HUDEP-2 (cell line): ENCODE measurements around the gene GNB4.

ENCODE experiments used
- DNase-seq, 76 experiments: peaks; one replicate each; lab custom pipeline; 2025; ENCODE audit not compliant: unreplicated experiment in 76 of 76; lab: John Stamatoyannopoulos, UW

GNB4 gene

DNA sequence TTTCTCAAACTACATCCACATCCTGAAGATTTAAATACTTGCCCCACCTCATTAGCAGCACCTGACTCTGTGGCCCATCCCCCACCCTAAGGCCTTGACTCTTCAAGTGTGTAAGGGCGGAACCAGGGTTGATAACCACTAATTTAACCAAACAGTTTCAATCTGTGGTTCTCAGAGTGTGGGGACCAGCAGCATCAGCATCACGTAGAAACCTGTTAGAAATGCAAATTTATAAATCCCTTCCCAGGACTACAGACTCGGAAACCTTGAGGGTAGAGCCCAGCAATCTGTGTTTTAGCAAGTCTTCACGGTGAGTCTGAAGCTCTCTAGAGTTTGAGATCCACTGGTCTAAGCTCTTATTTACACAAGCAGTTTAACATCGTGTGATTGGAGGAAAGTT is 12.4 kb downstream of the GNB4 start:
- DNase-seq: no peak

DNA sequence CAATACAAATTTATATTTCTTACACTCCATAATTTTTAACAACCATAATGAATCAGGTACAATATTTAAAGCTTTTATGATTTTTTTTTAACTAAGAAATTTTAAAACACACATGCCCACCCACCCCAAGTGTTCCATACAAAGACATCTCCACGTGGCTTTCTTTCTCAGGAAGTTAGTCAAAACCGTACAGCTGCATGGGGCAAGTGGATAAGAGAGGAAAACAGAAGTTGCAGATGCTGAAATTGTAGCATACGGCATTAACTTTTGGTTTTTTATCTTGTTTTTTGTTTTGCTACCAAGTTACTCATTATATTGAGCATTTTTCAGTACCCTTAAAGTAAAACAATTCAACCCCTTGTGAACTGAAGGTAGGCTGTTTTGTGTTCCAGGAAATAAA is 14.8 kb downstream of the GNB4 start:
- DNase-seq: no peak

DNA sequence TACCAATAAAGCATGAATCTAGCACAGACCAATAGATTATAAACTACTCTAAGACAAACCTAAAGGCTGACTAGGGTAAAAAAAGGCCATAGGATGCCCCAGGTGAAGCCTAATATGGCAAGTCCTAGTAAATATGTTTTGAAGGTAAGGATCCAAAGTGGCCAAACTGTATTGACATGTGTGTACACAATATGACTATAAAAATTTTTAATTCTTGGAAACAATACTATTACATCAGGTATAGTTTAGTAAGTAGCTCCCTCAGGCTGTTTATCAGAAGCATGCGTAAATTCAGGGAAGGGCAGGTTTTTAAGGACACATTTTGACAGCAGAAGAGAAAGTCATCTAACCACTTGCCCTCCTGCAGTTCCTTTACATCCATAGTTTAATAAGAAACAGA is 18.8 kb downstream of the GNB4 start:
- DNase-seq: no peak

DNA sequence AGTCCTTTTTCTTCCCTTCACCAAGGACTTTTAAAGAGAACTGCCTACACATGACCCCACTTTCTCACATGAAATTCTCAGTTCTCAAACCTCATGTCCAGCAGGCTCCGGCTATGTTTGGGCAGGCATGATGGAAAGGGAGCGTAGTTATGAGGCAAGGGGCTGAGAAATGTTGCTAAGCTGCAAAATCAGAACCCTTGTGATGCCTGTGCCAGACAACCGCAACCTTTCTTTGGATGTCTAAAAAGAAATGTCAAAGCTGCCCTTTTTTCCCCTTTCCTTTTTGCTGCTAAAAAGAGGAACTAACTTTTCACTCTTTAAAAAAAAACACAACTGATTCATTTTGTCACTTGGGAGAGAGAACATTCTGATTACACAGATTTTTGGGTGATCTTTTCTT is 19.2 kb downstream of the GNB4 start:
- no peak for DNase-seq

DNA sequence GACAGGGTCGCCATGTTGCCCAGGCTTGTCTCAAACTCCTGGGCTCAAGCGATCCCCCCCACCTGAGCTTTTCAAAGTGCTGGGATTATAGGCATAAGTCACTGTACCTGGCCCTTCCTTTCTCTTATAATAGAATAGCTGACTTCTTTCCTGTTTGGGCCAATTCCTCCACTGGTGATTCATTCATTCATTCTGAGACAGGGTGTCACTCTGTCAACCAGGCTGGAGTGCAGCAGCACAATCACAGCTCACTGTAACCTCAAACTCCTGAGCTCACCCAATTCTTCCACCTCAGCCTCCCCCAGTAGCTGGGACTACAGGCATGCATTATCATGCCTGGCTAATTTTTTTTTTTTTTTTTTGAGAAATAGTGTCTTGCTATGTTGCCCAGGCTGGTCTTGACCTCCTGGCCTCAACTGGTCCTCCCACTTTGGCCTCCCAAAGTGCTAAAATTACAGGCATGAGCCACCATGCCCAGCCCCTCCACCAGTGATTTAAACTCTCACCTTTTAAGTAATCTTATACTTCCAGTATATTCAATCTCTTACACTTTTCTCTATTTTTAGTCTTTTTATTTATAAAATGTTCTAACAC is 20.9 kb downstream of the GNB4 start:
- no peak for DNase-seq

DNA sequence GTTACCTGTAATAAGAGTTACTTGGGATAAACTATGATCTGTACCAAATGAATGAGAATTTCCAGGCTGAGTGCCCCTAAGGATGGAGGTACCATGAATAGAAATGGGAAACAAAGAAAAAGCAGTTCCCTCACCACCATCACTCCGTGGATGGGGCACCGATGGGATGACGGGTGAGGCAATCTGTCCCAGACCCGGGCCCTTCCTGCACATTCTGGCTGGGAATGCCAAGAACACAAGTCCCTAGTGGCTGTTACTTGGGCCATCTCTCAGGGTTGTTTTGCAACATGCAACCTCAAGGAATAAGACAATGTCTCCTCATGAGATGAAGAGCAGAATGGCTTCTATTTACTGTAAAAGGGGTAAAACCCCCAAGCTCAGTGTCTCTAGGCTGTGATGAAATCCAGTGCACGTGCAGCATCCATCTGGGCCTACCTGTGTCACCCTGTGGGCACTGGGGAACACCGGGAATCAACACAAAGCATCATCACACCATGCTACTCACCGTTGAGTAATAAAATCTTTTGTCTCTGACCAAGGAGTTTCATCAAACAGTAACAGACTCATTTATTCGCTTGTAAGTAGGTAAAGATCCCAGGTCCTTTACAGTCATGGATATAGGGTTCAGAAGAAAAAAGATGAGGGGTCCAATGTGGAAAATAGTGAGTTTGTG is 22.3 kb downstream of the GNB4 start:
- no peak for DNase-seq

DNA sequence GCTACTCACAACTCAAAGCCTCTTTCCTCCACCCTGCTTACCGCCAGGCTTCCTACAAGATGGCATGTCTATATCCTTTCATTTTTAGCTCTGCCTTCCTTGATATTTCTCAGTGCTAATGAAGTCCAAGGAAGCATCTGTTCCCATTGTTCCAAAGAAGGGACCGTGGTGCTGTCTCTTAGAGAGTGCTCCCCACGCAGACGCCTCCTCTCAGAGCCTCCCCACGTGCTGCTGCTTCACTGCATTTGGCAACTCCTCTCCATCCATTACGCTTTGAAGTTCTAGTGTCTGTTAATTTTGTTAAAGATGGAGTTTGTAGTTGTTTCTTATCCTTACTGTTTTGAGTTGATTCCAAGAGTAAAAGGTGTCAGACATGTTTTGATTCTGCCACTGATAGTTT is 26.2 kb downstream of the GNB4 start:
- no peak for DNase-seq

DNA sequence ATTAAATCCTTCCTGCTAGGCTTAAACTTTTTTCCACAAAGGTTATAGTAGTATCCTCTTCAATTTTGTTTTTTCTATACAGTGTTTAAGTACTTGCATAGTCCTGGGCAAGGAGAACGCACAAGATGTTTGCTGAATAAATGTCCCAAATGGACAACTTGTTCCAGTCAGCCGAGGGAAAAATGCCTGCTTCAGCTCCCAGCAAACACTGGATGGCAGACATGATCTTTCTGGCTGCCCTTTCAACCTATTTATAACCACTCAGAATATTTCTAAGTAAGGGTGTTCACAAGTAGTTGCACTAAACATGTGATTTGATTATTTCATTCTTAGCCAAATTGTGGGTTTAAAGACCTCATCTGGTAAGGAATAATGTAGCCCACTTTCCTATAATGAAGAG is 29.8 kb downstream of the GNB4 start:
- DNase-seq: peak in 3 of 76 experiments; percentile 1

DNA sequence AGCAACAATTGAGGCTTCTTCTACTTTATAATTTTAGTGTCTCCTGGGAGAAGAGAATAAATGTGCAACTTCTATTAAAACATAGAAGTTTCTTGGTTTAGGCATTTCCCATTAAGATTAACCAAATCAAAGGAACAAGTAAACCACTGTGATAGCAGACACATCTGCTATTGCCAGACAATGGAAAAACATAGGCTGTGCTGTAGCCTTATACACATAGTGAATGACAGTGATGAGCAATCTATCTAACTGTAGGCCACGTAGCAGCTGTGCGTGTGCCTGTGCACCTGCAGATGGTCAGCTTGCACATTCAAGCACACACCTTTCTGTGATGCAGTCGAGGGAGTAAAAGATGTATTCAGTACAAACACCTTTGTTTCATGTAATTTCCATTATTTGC is 32.7 kb downstream of the GNB4 start:
- no peak for DNase-seq

DNA sequence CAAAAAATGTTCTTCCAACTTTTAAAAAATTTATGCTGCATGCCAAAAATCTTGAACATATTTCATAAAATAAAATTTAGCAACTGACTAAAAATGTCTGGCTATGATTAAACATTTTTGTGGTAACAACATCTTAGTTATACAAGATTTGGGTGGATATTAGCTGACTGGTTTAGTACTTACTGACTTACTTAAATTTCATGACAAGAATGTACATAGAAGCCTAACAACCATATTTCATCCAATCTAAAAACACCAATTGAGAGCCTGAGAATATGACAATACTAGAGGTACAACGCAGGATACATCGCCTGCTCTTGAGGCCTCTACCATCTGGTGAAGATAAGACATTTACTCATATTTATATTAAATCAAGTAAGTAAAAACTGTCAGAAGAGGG is 34.6 kb downstream of the GNB4 start:
- DNase-seq: no peak

DNA sequence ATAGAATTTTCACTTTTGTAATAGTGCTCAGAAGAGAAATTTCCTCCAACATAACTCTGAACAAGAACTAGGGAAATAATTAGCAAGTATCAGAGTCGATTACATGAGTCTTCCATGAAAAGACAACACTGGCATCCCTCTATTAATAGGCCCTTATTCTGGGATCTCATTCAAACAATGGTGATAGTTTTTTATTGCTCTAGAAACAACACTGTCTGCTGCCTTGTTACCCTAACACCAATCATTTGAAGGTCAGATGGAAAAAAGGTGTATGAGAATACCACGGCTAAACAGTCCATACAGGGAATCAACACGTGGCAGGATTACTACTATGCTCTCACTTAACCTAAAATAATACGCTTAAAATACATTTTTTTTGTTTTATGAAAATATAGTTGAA is 35.9 kb downstream of the GNB4 start:
- DNase-seq: no peak

DNA sequence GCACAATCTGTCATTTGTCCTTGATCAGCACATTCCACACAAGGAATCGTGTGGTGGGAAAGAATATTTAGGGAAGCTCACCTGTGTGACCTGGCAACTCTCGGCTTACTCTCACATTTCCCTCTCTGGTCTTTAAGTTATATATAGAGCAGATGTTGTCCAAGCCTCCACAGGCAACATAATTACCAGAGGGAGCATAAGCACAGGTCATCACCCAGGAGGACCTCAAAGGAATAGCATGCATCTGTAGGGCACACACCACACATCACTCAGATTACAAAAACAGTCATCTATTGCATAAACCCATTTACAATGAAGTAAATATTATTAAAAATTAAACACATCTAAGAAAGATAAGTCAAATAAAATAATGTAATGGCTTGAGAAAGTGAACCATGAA is 36.5 kb downstream of the GNB4 start:
- no peak for DNase-seq

DNA sequence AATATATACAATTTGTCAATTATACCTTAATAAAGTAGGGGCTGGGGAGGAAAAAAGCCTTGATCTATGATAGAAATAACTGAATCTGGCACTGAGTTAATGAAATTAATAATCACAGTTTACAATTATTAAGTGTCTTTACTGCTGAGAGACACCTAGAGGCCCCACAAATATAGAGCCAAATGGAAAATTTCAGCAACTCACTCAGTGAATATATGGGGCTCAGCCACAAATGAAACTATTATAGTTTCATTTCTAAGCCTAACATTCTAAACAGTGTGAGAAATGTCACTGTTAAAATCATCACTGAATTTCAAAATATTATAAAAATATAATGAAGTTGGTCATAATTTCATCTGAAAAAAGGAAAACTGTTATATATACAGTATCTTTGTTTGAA is 40.3 kb downstream of the GNB4 start:
- DNase-seq: no peak

DNA sequence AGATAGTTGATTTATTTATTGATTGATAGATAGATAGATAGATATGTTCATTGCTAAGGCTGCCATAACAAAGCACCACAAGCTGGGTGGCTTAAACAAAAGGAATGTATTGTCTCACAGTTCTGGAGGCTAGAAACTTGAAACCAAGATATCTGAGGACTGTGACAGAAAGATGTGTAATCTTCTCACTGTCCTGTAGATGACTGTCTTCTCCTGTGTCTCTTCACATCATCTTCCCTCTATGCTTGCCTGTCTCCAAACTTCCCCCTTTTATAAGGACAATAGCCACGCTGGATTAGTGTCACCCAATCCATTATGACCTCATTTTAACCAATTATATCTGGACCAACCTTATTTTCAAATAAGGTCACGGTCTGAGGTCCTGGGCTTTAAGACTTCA is 40.9 kb downstream of the GNB4 start:
- no peak for DNase-seq

DNA sequence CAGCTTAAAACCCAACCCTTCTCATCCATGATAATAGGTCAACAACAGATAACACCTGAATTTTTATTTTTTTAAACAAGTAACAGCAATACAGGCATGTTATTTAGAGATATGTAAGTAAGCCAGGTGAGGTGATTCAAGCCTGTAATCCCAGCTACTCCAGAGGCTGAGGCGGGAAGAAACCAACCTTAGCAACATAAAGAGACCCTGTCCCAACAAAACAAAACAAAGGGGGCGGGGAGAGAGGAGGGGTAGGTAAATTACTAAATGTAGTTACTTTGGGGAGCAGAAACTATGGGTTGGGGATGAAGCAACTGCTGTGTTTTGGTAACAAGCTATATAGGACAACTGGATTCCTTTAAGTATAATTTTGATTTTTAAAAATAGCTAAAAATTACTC is 47.0 kb downstream of the GNB4 start:
- DNase-seq: no peak

DNA sequence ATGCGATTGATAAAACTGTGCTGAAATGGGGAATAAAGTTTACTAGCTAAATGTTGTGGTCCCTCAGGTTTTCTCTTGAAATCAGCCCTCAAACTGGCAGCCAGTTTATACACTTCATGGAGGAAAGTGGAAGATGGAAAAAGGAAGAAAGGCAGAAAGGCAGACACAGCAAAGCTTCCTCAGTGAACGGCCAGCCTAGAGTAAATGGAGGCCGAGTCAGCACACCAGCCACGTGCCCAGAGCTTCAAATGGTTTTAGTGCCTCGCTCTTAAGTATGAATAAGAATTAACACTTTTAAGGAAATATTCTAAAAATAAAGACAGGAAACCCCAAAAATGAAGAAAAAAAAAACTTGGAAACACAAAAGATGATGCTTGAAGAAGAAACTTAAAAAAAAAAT is 48.3 kb downstream of the GNB4 start:
- DNase-seq: no peak

DNA sequence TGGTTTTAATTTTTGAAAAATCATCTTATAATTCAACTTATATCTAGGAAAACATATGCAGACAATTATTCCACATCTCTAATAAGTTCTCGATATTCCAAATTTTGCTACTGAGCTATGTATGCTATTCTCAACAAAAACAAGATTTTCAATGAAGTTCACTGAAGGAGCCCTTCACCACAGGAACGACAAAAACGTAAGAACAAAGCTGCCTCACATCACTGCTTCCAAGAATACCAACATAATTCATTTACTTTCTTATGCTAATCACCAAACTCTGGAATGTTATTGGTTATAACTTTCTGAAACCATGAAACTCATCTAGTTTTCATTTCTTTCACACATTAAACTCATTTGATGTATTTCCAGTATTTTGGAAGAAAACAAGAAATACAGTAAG is 49.7 kb downstream of the GNB4 start:
- no peak for DNase-seq

DNA sequence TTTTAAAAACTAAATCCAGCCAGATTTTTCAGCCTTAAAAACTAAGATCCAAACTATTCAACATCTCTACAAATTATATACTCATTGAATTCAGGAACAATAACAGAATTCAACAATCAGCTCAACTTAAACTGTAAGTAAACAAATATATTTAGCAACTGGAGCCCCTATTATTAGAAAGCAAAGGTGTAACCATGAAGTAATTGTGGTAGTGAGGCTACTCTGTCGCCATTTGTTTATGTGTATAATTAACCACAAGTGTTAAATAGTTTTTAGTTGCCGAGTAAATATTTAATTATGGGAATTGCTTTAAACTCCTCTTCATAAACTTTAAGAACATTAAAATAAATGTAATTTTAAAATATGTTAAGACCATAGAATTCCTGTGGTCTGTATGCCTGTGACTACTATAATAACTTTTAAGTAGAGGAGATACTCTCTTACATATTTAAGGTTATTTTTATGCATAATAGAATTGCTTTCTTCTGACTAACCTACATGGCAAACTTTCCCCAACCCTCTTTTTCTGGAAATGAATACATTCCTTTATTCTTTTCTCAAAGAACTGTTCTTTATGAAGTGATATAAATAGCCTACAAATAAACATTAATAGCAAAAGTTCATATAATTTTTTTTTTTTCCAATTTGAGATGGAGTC is 52.6 kb downstream of the GNB4 start:
- DNase-seq: no peak

DNA sequence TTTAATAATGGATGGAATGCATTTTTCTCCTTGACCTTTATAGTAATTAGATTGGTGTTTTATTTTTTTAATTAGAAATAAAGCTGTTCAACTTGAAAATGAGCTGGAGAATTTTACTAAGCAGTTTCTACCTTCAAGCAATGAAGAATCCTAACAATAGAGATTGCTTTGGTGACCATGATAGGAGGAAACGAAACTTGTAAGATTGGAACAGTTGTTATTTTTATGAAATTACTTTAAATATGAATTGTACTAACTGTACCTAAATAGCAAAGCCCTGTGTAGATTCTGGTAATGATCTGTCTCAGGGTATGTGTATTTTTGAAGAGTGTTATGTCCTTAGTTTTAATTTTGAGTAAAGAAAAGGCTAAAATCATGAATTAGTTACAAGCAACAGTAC is 59.4 kb downstream of the GNB4 start:
- no peak for DNase-seq

DNA sequence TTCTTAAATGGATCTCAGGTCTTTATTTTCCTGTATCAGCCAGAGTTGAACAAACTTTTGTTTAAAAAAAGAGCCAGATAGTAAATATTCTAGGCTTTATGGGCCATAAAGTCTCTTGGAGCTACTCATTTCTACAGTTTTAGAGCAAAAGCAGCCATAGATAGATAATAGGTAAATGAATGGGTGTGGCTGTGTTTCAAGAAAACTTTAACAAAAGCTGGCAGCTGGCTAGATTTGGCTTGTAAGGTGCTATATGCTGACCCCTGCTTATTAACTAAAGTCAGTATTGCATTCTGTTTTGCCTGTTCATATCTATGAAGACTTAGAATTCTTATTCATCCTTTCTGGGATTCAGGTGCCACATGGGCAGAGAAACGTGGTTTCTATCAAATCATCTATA is 74.8 kb downstream of the GNB4 start:
- peak in 6 of 76 experiments; percentile 4 to 35 (median 8) for DNase-seq

DNA sequence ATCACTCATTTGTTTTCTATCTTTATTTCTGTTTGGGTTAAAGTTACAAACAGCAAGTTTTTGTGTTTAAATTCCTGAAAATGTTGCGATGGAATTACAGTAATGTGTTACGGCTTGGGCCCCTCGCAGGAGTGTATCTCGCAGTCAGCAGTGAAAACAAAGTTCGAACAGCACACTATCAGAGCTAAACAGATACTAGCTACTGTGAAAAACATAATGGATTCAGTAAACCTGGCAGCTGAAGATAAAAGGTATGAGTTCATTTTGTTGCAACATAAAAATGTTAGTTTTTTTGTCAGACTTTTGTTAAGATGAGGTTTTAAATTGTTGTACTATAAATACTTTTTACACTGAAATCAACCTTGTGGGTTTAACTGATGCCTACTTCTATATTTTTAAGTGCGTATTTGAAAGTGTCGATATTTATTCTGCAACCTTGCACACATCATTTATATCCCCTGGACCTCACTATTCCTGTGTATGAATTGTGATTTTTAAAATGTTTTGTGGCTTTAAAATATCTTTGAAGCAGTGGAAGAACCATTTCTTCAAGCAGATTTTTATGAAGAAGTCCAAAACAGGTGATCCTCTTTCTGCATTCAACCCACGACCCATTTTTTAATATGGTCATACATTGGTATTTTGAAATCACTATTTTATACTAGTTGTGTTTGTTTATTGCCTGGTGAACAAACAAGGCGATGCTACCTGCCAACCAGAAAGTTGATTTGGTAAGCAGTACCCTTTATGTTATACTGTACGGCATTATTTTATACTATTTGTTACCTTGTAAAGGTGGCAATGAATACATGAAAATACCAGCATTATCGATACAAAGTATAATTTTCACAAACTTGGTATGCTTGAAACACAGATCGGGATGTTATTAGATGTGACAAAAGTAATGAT is 75.9 kb downstream of the GNB4 start:
- DNase-seq: peak in 37 of 76 experiments; percentile 2 to 67 (median 34)
